ENCODE results near the gene ACY1. TPM values are rescaled to one million over a fixed set of nuclear protein-coding genes. Genes with fewer than 3 reads are reported as not detected.

Gene ACY1
- total RNA-seq, 1 experiment from 2014 or later = 50.3 TPM

GRCh38 chr3:51937014-51937413, 46.3 kb upstream of the ACY1 start:
- intact Hi-C loops (cut with micrococcal nuclease; ENCODE audit: unreplicated experiment) = no loop called here
- in situ Hi-C loops (cut with HindIII; ENCODE audit: low pct_unique_long_range_greater_than_20kb, low sequenced_read_pairs) = no loop called here
- ChIA-PET CTCF (no interaction called here), POLR2A (interaction anchor here (0.6 kb wide), 1 partner anchor 12 kb away, joined by 3 read pairs; no protein-coding TSS in a partner anchor)
- no peak for DNase-seq (ENCODE audit: low read depth, low spot score)
- no peak for ATAC-seq
- no TSS peak for BruUV-seq (replicated peaks)
- H3K36me3 ChIP-seq (ENCODE audit: control insufficient read depth, insufficient read depth, low read length) = no peaks in the 10 kb centered on the region; the same call in 1 of the 2 replicates
- TF ChIP-seq, protein P1, sequence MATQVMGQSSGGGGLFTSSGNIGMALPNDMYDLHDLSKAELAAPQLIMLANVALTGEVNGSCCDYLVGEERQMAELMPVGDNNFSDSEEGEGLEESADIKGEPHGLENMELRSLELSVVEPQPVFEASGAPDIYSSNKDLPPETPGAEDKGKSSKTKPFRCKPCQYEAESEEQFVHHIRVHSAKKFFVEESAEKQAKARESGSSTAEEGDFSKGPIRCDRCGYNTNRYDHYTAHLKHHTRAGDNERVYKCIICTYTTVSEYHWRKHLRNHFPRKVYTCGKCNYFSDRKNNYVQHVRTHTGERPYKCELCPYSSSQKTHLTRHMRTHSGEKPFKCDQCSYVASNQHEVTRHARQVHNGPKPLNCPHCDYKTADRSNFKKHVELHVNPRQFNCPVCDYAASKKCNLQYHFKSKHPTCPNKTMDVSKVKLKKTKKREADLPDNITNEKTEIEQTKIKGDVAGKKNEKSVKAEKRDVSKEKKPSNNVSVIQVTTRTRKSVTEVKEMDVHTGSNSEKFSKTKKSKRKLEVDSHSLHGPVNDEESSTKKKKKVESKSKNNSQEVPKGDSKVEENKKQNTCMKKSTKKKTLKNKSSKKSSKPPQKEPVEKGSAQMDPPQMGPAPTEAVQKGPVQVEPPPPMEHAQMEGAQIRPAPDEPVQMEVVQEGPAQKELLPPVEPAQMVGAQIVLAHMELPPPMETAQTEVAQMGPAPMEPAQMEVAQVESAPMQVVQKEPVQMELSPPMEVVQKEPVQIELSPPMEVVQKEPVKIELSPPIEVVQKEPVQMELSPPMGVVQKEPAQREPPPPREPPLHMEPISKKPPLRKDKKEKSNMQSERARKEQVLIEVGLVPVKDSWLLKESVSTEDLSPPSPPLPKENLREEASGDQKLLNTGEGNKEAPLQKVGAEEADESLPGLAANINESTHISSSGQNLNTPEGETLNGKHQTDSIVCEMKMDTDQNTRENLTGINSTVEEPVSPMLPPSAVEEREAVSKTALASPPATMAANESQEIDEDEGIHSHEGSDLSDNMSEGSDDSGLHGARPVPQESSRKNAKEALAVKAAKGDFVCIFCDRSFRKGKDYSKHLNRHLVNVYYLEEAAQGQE (IDR thresholded peaks at IDR 0.05; ENCODE audit: insufficient read depth in 1 of 2, low read depth in 2 of 2, low read length in 1 of 2) = no peak
- TF ChIP-seq TCF7L2 (IDR thresholded peaks at IDR 0.05; ENCODE audit: low read depth, low read length) = no peak
- no peak for TF ChIP-seq SIN3A (IDR thresholded peaks at IDR 0.05; ENCODE audit: borderline replicate concordance, insufficient read depth, low read depth, low read length)
- no peak for TF ChIP-seq POLR2AphosphoS5 (IDR thresholded peaks at IDR 0.05; ENCODE audit: low read depth, low read length)
- TF ChIP-seq CTCF (IDR thresholded peaks at IDR 0.05) = no peak
- H3K4me1 ChIP-seq (ENCODE audit: control insufficient read depth, insufficient read depth, low read length) = no peaks in the 10 kb centered on the region
- no peak overlapping the region for H3K27ac ChIP-seq (ENCODE audit: low read length)
- H3K4me3 ChIP-seq (ENCODE audit: low read depth in 2 of 2, low read length in 2 of 2) = no peak overlapping the region
- H3K9me3 ChIP-seq (ENCODE audit: control insufficient read depth, insufficient read depth, low read depth, low read length) = no peaks in the 10 kb centered on the region
- H3K27me3 ChIP-seq (ENCODE audit: control insufficient read depth, insufficient read depth, low read length) = no peaks in the 10 kb centered on the region

- no TSS peak for BruUV-seq (replicated peaks)
- no peak overlapping the region for H3K27ac ChIP-seq (ENCODE audit: low read length)
- ChIA-PET CTCF (interaction anchor here (0.6 kb wide), 1 partner anchor 1616 kb away, joined by 3 read pairs; no protein-coding TSS in a partner anchor), POLR2A (interaction anchor here (0.6 kb wide), 1 partner anchor 12 kb away, joined by 3 read pairs; no protein-coding TSS in a partner anchor)
- no peak overlapping the region for H3K4me3 ChIP-seq (ENCODE audit: low read depth in 2 of 2, low read length in 2 of 2)
- H3K9me3 ChIP-seq (ENCODE audit: control insufficient read depth, insufficient read depth, low read depth, low read length) = no peaks in the 10 kb centered on the region
- TF ChIP-seq SIN3A (IDR thresholded peaks at IDR 0.05; ENCODE audit: borderline replicate concordance, insufficient read depth, low read depth, low read length) (no peak), TCF7L2 (IDR thresholded peaks at IDR 0.05; ENCODE audit: low read depth, low read length) (no peak), CTCF (IDR thresholded peaks at IDR 0.05) (no peak), POLR2AphosphoS5 (IDR thresholded peaks at IDR 0.05; ENCODE audit: low read depth, low read length) (no peak)
- TF ChIP-seq, protein P1 (IDR thresholded peaks at IDR 0.05; ENCODE audit: insufficient read depth in 1 of 2, low read depth in 2 of 2, low read length in 1 of 2) = no peak
- no peaks in the 10 kb centered on the region for H3K27me3 ChIP-seq (ENCODE audit: control insufficient read depth, insufficient read depth, low read length)
- peaks cover 5% of the 10 kb centered on the region; the same call in 1 of the 2 replicates for H3K4me1 ChIP-seq (ENCODE audit: control insufficient read depth, insufficient read depth, low read length)
- DNase-seq (ENCODE audit: low read depth, low spot score) (no peak), ATAC-seq (no peak)
- in situ Hi-C loops (cut with HindIII; ENCODE audit: low pct_unique_long_range_greater_than_20kb, low sequenced_read_pairs) = no loop called here
- intact Hi-C loops (cut with micrococcal nuclease; ENCODE audit: unreplicated experiment) = no loop called here
- no peaks in the 10 kb centered on the region; the same call in 1 of the 2 replicates for H3K36me3 ChIP-seq (ENCODE audit: control insufficient read depth, insufficient read depth, low read length)
These were observed 45.5 kb upstream of the ACY1 start for GRCh38 chr3:51937611-51938450.

Data from Panc1 (cell line).